Stimulated activated CD8-positive, alpha-beta memory T cell treated with anti-CD3 and anti-CD28 coated beads, Interleukin-7, amount 100 ng/mL, for 24 hours (primary cell): ENCODE data around the gene PTPRN2.

Experiments used
- DNase-seq: peaks from one replicate; pipeline ENCODE4 v3.0.0-alpha.2; 2020; ENCODE audit warnings: low read depth

PTPRN2 gene

GRCh38 chr7:157876469-157877285 lies 710.9 kb downstream of the PTPRN2 start:
- DNase-seq, result no peak

DNA sequence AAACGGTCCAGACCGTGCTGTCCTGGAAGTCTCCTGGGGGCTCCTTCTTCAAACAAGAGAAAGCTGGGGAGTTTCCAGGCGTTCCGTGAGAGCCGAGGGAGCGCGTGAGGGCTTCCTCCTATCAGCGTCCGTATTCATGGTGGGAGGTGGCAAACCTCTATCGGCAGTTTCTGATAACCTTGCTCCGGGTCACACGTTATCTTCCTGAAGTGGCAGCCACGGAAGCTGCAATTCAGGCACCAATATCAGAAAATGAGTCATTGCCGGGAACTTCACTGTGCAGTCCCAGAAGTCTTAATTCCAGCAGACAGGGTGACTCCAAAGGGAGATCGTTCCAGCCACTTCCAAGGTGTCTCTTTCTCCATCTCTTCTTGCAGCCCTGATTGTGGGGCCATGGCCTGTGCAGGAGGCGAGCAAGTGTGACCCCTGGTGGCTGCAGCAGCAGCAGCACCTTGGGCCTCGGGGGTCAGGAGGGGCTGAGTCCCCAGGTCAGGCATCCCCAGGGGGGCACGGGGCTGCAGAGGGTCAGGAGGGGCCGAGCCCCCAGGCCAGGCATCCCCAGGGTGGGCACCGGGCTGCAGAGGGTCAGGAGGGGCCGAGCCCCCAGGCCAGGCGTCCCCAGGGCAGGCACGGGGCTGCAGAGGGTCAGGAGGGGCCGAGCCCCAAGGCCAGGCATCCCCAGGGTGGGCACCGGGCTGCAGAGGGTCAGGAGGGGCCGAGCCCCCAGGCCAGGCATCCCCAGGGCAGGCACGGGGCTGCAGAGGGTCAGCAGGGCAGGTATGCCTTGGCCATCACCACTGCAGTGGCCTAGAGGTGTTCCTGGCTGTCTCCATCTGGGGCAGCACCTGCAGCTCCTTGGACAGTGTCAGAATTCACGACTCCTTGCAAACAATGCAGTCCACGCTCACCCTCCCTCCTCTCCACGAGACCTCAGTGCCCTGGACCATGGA lies 712.1 kb downstream of the PTPRN2 start:
- no peak for DNase-seq

DNA sequence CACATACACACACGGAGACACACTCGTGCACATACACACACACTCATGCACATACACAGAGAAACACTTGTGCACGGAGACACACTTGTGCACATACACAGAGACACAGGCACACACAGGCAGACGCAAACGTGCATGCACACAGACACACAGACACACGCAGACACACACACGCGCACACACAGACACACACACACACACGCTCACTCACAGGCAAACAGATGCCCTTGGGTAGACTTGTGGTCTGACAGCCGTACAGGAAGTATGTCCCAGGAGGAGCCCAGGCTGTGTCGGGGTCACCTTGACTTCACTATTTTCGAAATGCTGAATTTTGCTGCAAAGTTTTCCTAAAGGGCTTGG lies 712.8 kb downstream of the PTPRN2 start:
- no peak for DNase-seq

- DNase-seq, result no peak
Observed at GRCh38 chr7:157874208-157874816, 713.3 kb downstream of the PTPRN2 start.

DNA sequence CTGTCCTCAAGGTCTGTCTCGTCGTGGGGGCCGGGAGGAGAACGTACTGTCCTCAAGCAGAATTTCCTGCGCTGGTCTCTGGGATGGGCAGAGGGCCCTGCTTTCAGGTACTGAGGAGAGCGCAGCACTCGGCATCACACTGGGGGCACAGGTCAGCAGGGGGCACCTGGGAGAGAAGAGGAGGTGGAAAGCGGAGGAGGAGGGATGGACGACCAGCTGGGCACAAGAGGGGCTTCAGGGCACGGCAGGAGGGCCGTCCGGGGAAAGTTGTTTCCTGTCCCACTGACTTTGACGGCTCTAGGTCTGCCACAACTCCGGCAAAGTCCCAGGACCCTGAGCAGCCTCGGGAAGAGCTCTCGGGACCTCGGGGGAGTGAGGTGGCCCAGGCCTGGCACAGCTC lies 714.0 kb downstream of the PTPRN2 start:
- DNase-seq, result no peak

- DNase-seq, result no peak
Observed at GRCh38 chr7:157873181-157873580, 714.4 kb downstream of the PTPRN2 start.

DNA sequence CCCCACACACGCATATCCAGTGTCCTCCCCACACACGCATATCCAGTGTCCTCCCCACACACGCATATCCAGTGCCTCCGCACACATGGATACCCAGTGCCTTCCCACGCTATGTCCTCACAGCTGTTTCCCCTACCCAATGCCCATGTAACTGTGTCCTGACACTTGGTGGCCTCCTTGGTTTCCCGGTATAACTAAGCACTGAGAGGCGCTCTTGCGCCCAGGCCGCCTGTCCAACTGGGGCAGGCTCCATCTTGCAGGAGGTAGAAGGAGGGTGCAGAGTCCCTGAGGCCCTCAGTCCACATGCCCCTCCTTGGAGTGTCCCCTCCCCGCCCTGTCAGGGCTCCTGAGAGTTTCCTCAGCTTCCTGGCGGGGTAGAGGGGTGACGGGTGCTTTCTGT lies 715.2 kb downstream of the PTPRN2 start:
- DNase-seq, result no peak

- DNase-seq, result no peak
Observed at GRCh38 chr7:157871681-157872080, 715.9 kb downstream of the PTPRN2 start.

DNA sequence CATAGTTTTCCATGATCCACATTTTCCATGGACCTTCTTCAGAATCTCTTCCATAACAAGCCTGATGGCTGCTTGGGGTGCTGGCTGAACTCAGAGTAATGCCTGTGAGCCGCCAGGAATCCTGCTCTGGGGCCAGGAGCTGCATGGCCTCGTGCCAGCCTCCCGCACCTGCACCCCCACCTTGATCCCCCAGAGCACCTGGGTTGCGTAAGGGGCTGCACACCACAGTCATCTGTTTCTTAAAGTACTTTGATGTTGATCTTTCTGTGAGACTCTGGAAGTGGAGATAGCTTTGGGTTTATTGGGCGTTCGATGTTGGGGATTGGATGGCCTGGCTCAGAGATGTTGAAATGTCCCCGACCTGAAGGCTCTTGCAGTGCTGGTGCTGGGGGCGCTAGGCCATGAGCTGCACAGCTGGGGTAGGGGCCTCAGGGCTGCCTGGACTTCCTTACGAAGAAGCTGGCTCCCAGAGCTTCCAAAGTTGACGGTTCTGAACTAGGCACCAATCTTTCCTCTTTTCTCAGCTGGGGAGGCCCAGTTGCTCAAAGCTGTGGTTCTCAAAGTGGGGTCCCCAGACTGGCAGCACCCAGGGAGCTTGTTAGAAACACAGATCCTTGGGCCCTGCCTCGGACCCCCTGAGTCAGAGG lies 716.9 kb downstream of the PTPRN2 start:
- no peak for DNase-seq

DNA sequence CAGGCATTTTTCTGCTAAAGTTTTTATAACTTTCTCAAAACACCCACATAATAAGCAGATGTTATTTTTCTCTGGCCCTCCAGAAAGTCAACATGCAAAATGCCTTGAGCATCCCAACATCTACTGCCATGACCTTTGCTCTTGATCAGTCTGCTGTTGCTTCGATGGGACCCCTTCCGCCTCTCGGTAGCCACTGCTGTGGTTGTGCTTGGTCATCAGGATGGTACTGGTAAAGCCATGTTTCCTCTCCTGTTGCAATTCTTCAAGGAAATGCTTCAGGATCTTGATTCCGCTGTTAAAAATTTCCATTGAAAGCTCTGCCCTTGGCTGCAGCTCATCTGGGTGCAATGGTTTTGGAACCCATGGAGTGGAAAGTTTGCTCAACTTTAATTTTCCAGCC lies 717.8 kb downstream of the PTPRN2 start:
- no peak for DNase-seq

DNA sequence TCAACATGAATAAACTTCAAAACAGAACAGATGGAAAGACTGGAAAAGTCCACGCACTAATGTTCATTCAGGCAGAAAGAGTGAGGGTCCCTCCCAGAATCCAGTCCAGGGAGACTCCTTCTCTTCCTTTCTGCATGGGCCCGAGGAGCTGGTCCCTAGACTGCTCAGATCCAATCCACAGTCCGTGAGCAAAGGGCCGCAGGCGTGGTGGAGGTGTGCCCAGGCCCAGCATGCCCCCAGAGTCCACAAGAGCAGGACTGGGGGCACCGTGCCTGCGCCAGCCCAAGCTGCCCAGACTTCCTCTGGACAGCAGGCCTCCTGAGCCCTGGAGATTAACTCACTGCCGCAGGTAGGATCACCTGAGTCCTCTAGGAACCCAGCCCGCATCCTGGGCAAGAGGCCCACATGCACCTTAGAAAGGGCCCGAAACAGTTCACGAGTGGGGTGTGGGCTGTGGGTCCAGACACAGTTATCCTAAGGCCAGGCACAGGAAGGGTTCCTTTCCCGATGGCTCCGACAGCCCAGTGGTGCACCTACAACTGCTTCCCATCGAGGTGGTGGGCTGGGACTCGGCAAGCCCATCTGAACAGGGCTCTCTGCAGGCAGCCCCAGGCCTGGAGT lies 719.8 kb downstream of the PTPRN2 start:
- DNase-seq, result no peak

DNA sequence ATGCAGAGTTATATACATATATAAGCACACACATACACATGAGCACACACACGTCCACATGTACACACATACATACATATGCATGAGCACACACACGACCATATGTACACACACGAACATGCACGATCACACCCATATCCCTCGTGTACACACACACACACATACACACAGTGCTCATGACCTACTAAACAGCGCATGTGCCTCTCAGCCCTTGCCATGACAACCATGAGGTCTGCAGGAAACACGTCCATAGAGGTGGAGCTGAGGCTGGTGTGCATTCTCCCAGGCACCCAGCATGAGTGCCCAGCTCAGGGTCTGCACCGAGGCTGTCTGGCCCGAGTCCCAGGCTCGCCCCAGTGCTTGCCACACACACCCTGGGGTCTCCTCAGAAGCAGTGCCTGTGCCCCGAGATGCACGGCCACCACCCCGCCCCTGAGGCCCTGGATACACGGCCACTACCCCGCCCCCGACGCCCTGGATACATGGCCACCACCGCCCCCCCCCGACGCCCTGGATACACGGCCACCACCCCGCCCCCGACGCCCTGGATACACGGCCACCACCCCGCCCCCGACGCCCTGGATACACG lies 721.2 kb downstream of the PTPRN2 start:
- DNase-seq, result no peak

DNA sequence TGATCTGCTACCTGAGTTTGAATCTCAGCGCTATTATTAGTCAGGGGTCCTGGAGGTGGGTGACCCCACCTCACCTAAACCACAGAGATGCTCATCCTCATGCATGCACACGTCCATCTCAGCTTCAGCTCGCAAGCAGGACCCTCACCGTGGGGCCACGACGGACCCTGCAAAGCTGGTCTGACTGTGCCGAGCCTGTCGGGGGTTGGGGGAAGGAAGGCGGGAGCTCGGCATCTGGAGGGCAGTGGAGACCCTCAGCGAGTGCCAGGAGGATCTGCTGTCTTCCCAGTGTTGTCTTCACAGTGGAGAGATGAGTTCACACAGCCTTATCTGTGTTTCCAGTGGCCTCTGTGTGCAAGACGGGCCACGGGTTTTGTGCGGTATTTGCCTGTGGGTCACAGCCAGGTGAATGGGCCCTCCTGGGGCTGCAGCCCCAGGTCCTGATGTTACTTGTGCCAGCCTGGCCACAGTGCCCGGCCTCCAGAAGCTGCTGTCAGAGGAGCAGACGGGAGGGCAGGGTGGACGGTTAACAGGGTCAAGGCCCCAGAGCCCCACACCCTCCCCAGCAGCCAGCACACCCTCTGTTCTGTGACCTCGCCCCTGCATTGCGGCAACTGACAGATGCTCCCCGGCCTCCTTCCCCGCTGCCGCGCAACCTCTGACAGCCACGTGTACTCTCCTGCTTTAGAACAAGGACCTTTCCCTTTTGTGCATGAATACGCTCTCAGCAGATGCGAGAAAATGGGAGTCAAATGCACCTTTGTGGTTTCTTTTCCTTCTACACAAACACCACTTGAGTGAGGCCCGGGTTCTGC lies 722.1 kb downstream of the PTPRN2 start:
- no peak for DNase-seq

DNA sequence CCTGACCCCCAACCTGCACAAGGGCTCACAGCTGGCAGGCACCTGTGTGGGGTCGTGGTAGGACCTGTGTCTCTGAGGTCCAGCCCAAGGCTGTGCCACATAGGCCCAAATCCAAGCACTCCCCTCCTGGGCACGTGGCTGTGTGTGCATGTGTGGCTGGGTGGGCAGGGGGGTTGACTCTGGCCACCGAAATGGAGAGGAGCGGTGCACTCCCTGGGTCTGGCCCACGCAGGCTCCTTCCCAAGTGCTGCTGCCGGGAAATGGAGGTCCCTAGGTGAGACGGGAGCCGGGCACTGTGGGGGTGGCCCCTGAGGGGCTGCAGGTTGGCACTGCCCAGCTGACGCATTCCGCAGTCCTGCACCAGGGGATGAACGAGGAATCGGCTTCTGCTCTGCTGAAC lies 722.7 kb downstream of the PTPRN2 start:
- DNase-seq, result no peak

GRCh38 chr7:157863906-157864810 lies 723.5 kb downstream of the PTPRN2 start:
- DNase-seq, result no peak

GRCh38 chr7:157863176-157863575 lies 724.4 kb downstream of the PTPRN2 start:
- no peak for DNase-seq

- no peak for DNase-seq
Observed at GRCh38 chr7:157862731-157863130, 724.9 kb downstream of the PTPRN2 start.

- no peak for DNase-seq
Observed at GRCh38 chr7:157861551-157861950, 726.1 kb downstream of the PTPRN2 start.

GRCh38 chr7:157861031-157861491 lies 726.6 kb downstream of the PTPRN2 start:
- no peak for DNase-seq
